Lower leg skin (tissue), 3 donors: ENCODE data around the gene FAM227B.

ENCODE experiments used
- POLR2A ChIP-seq, 2 donors: fragments of 450-650 bp; IDR thresholded peaks; one replicate each; pipeline ENCODE4 v1.6.1; 2016 to 2017; ENCODE audit warnings: antibody characterized with exemption in 2 of 2, mild to moderate bottlenecking in 1 of 2, moderate library complexity in 1 of 2
- TF ChIP-seq, protein P1 (sequence below), 3 donors: fragments of 450-650 bp; IDR thresholded peaks; one replicate each; pipeline ENCODE4 v1.5.1; 2016; ENCODE audit warnings: antibody characterized with exemption in 3 of 3, mild to moderate bottlenecking in 3 of 3, moderate library complexity in 2 of 3

DNA sequence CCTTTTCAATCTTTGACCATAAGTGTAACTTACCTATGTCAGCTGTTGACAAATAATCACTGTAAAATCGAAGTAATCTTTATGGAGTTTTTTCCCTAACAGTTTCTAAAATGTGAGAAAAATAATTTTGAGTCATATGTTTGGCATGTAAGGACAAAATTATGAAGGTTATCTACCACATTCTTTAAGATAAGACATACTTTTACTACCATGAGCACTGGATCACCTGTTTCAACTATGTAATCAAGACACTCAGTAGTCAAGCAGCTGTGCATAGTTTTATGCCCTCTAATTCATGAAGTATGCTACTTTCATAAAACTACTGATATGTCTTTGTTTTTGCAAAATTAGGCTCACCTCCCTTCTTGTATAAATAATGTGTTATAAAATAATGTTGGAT, 185.4 kb downstream of the FAM227B start:
- TF ChIP-seq, protein P1, sequence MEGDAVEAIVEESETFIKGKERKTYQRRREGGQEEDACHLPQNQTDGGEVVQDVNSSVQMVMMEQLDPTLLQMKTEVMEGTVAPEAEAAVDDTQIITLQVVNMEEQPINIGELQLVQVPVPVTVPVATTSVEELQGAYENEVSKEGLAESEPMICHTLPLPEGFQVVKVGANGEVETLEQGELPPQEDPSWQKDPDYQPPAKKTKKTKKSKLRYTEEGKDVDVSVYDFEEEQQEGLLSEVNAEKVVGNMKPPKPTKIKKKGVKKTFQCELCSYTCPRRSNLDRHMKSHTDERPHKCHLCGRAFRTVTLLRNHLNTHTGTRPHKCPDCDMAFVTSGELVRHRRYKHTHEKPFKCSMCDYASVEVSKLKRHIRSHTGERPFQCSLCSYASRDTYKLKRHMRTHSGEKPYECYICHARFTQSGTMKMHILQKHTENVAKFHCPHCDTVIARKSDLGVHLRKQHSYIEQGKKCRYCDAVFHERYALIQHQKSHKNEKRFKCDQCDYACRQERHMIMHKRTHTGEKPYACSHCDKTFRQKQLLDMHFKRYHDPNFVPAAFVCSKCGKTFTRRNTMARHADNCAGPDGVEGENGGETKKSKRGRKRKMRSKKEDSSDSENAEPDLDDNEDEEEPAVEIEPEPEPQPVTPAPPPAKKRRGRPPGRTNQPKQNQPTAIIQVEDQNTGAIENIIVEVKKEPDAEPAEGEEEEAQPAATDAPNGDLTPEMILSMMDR (IDR thresholded peaks at IDR 0.05), result no peak
- TF ChIP-seq POLR2A (IDR thresholded peaks at IDR 0.05), result no peak
